Measurements from ENCODE around the gene TMEM52. TPM values are rescaled to one million over a fixed set of nuclear protein-coding genes. Genes with fewer than 3 reads are reported as not detected.

The TMEM52 gene
- 0.44 to 1.4 TPM (median 0.93 TPM) in 5 replicates for total RNA-seq (2022; extraction: Qiagen RNA extraction)

DNA sequence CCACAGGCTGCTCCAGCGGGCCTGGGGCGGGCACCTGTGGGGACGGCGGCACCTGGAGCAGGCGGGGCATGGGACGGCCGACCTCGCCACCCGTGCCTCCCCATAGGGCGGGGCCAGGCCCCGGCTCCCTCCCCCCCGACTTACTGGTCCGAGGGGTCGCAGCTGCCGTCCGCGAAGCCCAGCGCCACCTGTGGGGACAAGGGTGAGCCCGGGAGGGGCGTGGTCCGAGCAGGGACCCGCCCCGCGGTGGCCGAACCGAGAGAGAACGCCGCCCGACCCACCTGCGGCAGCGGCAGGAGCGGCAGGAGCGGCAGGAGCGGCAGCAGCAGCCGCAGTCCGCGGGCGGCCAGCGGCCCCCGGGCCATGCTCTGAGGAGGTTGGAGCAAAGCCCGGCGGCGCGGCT, at the start of gene TMEM52:
Gene TMEM52 (minus strand): TSS at position 379 of the 403 bp plus-strand sequence. CDS start 14 bp downstream, at position 365.

DNA sequence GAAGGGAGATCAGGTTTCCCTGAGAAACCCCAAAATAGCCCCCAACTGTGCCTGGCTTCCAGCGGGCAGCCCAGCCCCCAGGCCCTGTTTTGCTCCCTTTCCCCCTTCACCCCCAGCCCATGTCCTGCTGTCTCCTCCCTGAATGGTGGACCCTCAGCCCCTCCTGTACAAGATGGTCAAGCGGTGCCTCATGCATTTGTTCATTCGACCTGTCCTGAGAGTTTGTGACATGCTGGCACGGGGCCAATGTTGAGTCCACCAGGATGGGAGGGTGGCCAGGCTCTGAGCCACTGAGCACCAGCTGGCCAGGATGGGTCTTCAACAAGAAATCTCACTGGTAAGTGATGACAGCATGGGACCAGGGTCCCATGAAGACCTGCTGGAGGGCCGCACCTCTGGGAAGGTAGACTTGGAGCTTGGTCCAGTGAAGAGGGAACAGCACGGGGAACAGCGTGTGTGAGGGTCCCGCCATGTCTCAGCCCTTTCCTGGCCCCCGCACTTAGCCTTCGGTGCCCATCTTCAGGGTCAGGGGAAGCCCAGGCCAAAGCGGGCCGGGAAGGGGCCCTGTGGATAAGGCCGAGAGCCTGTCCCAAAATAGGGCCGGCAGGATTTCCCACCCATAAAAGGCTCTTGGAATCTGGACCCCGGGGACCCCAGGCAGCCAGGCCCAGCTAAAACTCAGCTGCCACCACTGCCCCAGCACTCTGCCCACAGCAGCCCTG, 3.9 kb downstream of the TMEM52 start, which contains the start of gene CALML6:
Gene CALML6 (plus strand): TSS at position 290 of the 722 bp plus-strand sequence. CDS start 21 bp downstream, at position 311.

DNA sequence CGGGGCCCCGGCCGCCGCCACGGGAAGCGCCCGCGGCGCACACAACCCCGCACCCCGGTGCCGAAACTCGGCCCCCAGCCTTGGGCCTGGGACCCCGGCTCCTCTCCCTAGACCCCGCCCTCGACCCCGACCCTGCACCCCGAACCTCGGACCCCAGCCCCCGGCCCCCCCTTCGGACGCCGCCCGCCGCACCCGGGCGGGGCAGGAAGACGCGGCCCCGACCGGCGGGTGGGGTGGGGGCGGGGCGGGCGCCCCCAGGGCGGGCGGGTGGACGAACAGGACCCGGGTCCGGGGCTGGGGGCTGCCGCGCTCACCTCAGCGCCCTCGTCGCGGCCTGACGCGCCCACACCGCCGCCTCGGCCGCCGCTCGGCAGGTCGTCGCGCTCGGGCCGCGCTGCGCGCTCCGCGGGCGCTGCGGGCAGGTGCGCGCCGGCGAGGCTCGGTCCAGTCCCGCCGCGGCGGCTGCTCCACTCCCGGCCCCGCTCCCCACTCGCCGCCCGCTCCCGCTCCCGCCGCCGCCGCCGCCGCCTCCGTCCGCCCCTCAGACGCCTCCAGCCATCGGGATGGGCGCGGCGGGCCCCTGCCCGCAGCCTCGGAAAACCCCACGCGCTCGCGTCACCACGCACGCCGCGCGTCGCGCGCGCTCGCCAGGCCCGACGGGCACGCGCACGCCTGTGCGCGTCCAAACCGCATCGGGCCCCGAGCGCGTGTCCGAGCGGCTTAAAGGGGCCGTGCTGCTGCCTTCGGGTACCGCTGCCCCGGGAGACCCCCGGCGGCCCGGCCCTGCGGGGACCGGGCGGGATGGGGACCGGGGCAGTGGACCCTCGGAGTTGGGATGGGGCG, 28.4 kb downstream of the TMEM52 start, which contains the start of gene GNB1:
Gene GNB1 (minus strand): TSS at position 582 of the 843 bp plus-strand sequence. CDS start 65,634 bp downstream, outside the sequence.

Other genes with a start within 250 kb of the TMEM52 start
- gene SLC35E2B, start 226.5 kb downstream of the TMEM52 start, total RNA-seq (2022; extraction: Qiagen RNA extraction), result 10.5 to 13.1 TPM (median 12.6 TPM) in 5 replicates
- gene CDK11A, start 194.9 kb downstream of the TMEM52 start, total RNA-seq (2022; extraction: Qiagen RNA extraction), result 19.4 to 24.3 TPM (median 20.4 TPM) in 5 replicates
- 37.0 to 41.2 TPM (median 39.2 TPM) in 5 replicates for gene NADK, start 140.8 kb downstream of the TMEM52 start, total RNA-seq (2022; extraction: Qiagen RNA extraction)
- gene GNB1, start 28.2 kb downstream of the TMEM52 start, total RNA-seq (2022; extraction: Qiagen RNA extraction), result 180 to 230 TPM (median 194 TPM) in 5 replicates
- gene CALML6, start 4.0 kb downstream of the TMEM52 start, total RNA-seq (2022; extraction: Qiagen RNA extraction), result 0.17 to 0.33 TPM (median 0.22 TPM) in 5 replicates
- gene CFAP74, start 84.5 kb upstream of the TMEM52 start, total RNA-seq (2022; extraction: Qiagen RNA extraction), result 0.15 TPM in 1 of 5 replicates, not detected in the others
- gene GABRD, start 100.1 kb upstream of the TMEM52 start, total RNA-seq (2022; extraction: Qiagen RNA extraction), result 0.39 to 0.83 TPM (median 0.46 TPM) in 5 replicates
- gene PRKCZ, start 131.1 kb upstream of the TMEM52 start, total RNA-seq (2022; extraction: Qiagen RNA extraction), result 8.8 to 10.3 TPM (median 9.7 TPM) in 5 replicates

All from A549 treated with Hydrocortisone at 1 μM for 4 hours (cell line).